ENCODE results near the gene ARHGAP5. TPM values are rescaled to one million over a fixed set of nuclear protein-coding genes. Genes with fewer than 3 reads are reported as not detected.

Gene ARHGAP5
- total RNA-seq, 1 donor from 2014 or later: 453 TPM

Small RNA genes within 50 kb of the gene (small RNA-seq; reads per million reads assigned to genes)
- not detected for gene RNU6-7
- gene RNU6-8: 0.12 reads per million

Other genes with a start within 250 kb of the ARHGAP5 start
- not detected for gene RNU6-7, start 124.7 kb downstream of the ARHGAP5 start, total RNA-seq
- not detected for gene RNU6-8, start 126.0 kb downstream of the ARHGAP5 start, total RNA-seq

Data from occipital lobe (tissue), 2 donors.